Endometrial microvascular endothelial cells (primary cell): Measurements from ENCODE around the gene NMD3. TPM values are rescaled to one million over a fixed set of nuclear protein-coding genes. Genes with fewer than 3 reads are reported as not detected.

Experiments used
- in situ Hi-C: cut with HindIII; loops from 2 replicates; pipeline ENCODE4 v1.10.0; 2017; ENCODE audit warnings: low sequenced_read_pairs, low pct_unique_long_range_greater_than_20kb; ENCODE audit errors: inconsistent ontology term
- total RNA-seq: library from RNA; depleted of rRNA; stranded (reverse); fragments of >200 nt; gene quantifications from one replicate; pipeline ENCODE4 v1.2.3, GENCODE V29; 2015; ENCODE audit errors: inconsistent ontology term

Gene NMD3
- total RNA-seq, 1 donor from 2014 or later = 102 TPM

DNA sequence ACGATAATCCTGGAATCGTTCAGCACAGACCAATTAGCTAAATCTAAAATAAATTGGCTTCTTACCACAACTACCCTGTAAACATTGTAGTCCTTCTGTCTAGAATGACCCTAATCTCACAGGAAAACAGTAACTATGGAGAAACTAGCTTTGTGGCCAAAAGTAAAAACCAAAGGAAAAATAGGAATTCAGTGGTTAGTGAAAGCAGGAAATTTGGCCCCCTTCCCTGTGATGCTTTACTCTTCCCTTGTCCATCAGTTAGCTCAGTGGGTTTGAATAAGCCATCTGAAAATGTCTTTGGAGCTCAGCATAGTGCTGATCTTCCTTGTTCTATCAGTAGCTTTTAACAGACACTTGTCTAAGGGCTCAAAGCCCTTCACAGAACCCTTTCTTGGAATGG is 1.6 kb downstream of the NMD3 start:
- in situ Hi-C loops = no loop called here

DNA sequence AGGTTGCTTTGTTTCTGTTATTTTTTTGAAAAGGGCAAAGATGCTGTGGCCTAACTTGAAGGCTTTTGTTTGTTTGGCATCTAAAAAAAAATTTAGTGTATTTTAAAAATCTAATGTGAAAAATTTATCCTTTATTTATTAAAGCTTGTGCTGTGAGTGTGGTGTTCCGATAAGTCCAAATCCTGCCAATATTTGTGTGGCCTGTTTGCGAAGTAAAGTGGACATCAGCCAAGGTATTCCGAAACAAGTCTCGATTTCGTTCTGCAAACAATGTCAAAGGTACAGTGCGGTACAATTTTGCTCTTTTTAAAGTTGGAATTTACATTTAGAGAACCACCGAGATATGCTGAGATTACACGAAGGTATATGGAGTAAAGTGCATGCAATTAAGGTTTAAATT is 3.7 kb downstream of the NMD3 start:
- in situ Hi-C loops = no loop called here

DNA sequence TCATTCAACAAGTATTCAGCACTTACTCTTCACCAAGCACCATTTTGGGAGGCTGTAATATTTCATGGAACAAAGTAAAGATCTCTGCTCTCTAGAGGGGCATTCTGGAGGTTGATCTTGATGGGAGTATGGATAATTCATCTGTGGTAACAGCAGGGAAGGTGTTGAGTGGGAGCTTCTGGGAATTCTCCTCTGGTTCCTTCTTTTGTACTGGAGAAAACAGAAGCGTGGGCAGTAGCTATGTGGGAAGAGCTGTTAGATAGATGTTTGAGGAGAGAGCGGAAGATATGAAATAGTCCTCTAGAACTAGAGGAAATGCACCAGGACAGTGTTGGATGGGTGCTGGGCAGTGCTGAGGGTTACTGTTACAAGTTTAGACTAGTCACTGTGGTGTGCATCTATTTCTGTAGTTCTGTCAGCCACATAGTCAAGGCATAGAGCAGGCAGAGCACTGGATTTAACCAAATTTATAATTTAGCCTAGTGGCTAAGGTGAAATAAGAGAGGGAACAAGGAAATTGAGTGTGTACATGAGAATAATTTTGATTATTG is 9.6 kb downstream of the NMD3 start:
- in situ Hi-C loops = no loop called here

DNA sequence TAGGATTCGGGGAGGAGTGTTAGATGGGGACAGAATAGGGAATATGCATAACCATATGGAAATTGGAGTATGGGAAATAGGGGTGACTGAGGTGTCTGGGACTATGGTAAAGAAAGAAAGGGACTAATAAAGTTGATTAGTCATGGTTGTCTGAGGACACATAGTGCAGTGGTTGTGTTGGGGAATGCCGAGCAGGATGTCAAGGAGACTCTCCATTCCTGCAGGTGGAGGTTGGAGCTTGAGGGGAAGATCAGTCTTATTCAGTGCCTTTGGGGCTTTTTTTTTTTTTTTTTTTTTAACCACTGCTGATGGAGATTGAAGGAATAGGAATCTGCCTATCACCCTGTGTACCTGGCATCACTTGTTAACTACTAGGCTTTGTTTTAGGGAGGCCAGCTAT is 10.8 kb downstream of the NMD3 start:
- in situ Hi-C loops = no loop called here

DNA sequence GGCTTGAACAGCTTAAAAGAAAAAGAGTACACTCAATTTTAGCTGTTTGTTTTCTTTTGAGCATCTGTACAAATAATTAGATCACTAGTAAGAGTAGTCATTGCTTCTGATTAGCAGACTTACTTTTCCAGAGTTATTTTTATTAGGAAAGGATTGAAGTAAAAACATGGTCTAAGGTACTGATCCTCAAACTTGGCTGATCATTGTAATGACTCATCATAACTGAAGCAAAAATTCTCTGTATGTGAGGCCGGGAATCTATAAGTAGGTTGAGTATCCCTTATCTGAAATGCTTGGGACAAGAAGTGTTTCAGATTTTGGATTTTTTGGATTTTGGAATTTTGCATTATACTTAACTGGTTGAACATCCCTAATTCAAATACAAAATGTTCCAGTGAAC is 12.4 kb downstream of the NMD3 start:
- in situ Hi-C loops = no loop called here

DNA sequence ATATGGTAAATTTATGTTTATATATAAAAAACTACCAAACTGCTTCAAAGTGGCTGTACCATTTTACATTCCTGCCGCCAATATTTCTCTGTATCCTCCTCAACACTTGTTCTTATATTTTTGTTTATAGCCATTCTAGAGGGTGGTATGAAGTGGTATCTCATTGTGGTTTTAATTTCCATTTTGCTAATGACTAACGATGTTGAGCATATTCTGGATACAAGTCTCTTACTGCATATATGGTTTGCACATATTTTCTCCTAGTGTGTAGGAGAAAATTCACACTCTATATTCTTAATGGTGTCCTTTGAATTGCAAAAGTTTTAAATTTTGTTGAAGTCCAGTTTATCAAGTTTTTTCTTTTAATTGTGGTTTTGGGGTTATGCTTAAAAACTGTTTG is 15.1 kb downstream of the NMD3 start:
- in situ Hi-C loops = no loop called here

DNA sequence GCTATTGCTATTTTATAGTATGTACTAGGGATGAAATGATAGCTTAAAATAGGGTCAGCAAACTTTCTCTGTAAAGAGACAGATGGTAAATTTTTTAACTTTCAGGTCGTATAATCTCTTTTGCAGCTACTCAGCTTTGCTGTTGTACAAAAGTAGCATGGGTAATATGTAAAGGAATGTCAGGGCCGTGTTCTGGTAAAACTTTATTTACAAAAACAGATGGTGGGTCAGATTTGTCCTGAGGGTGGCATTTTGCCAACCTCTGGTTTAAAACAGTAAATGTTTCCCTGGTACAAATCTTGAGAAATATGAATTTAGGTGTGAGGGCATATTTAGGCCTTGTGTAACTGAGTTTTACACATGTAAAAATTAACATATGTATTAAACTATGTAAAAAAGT is 18.6 kb downstream of the NMD3 start:
- in situ Hi-C loops = no loop called here

DNA sequence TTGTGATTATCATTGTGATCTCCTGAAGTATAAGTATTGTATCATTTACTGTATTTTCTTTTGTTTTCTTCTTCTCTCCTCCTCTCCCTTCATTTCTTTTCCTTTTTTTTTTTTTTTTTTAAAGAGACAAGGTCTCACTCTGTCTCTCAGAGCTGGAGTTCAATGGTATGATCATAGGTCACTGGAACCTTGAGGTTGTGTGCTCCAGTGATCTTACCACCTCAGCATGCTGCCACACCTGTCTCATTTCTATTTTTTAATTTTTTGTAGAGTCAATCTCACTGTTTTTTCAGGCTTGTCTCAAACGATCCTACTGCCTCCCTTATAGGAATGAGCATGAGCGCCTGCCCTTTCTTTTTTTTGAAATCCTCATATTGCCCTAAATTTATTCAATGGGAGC is 23.4 kb downstream of the NMD3 start:
- in situ Hi-C loops = no loop called here

DNA sequence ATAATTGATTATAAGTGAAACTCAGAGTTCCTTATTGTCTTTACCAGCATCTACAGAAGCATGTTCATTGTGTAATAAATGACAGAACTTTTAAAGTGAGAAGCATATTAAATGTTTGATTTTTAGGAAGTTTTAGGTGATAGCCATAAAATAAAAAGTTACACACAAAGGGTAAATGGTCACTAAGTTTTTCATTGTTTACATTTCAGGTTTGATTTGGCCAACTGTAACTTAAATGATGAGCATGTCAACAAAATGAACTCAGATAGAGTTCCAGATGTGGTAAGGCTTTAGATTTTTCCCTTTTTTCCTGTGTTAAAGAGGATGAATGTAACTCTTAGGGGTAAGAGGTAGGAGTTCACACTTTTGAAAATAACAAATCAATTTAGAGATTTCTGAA is 25.9 kb downstream of the NMD3 start:
- in situ Hi-C loops = no loop called here

DNA sequence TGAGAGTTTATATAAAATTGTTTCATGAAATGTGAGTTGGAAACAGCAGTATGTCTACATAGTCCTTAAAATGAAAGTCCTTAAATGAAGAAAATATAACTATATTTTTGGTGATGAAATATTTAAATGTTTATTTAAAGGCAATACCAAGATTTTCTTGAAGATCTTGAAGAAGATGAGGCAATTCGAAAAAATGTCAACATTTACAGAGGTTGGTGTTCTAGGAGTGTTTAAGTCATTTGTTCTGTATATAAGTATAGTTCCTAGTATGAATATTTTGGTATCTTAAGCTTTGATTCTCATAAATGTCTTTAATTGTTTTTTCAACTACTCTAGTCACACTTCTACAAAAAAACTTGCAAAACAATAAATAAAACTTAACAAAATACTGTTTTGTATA is 29.0 kb downstream of the NMD3 start:
- in situ Hi-C loops = no loop called here

DNA sequence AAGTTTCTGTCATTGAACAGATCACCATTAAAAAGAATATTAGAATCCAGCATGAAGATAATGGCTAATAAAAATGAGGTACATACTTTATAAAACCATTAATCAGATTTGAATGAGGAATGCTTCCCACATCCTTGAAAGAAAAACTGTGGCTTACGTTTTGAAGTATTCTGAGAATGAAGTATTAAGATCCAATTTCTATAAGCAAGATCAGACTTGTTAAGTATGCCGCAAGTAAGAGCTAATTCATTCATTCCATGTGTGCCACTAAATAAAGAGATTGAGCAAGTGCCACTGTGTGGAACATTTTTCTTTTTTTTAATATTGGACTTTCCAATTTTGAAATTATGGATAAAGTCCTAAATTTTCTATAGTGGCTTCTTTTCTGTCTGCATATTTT is 30.6 kb downstream of the NMD3 start:
- in situ Hi-C loops = no loop called here

DNA sequence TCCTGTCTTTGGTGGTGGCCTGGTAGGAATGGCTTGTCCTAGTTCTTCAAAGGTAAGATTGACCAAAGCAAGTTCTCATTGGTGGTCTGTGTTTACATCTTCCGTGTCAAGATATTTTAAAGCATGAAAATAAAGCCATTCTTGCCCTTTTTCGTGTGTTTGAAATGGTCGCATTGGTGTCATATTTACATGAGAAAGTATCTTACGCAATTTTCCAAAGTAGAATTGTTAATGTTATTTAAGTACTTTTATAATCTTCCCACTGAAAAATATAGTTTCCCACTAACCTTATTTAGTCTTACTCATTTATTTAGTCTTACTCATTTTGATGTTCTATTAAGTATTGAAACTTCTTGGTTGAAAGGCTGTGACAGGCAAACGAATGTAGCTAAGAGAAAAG is 31.0 kb downstream of the NMD3 start:
- in situ Hi-C loops = no loop called here

DNA sequence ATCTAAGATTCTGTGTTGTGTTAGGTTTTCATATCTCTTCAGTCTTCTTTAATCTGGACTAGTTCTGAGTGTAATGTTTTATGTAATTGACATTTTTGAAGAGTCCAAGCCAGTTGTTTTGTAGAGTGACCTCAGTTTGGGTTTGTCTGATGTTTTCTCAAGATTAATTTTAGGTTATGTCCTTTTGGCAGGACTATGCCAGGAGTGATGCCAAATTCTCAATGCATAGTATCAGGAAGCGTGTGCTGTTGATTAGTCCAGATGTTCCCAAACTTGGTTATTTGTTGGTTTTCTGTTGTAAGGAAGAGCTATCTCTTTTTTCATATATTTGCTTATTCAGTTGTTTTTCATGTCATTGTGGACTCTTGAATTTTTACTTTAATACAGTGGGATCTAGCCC is 32.6 kb downstream of the NMD3 start:
- in situ Hi-C loops = no loop called here

DNA sequence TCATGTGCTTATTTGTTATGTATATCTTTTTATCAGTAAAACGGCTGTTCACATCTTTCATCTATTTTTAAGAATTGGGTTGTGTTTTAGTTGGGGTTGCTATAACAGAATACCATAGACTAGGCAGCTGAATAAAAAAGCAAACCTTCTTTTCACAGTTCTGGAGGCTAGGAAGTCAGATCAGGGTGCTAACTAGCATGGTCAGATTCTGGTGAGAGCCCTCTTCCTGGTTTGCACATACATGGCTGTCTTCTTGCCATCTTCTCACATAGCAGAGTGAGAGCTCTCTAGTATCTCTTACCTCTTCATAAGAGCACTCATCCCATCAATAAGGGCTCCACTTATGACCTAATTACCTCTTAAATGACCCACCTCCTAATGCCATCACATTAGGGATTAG is 33.8 kb downstream of the NMD3 start:
- in situ Hi-C loops = no loop called here

DNA sequence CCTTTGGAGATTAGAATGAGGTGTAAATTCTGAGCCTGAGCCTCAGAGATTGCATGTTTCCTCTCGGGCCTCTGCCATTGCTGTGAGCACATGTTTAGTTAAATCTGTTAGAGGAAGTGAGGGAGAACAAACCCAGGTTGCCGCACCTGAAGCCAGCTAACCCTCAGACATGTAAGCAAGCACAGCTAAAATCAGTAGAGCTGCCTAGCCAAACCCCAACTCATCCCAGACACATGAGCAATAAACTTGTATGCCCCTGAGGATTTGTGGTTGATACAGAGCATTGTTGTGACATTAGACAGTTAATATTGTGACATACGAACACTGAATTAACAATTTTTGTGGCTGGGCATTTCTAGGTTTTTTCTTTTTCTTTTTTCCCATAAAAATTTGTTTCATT is 41.9 kb downstream of the NMD3 start:
- in situ Hi-C loops = no loop called here

DNA sequence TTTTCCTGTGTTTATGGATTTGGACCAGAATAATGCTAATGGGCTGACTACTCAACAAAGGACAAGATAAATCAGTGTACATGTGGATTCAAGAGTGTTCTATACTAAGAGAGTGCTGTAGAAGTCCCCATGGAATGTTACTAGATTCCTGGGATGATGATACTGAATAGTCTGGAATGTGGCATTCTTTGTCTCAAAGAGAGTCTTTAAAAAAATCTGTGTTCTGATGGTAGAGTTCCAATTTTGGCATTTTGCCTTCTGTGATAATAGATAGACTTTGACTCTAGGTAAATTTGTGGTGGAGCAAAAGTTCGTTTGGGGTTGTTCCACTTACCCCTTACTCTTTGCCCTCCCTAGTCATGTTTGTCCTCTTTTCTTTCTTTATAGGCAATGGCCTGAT is 43.7 kb downstream of the NMD3 start:
- in situ Hi-C loops = no loop called here

DNA sequence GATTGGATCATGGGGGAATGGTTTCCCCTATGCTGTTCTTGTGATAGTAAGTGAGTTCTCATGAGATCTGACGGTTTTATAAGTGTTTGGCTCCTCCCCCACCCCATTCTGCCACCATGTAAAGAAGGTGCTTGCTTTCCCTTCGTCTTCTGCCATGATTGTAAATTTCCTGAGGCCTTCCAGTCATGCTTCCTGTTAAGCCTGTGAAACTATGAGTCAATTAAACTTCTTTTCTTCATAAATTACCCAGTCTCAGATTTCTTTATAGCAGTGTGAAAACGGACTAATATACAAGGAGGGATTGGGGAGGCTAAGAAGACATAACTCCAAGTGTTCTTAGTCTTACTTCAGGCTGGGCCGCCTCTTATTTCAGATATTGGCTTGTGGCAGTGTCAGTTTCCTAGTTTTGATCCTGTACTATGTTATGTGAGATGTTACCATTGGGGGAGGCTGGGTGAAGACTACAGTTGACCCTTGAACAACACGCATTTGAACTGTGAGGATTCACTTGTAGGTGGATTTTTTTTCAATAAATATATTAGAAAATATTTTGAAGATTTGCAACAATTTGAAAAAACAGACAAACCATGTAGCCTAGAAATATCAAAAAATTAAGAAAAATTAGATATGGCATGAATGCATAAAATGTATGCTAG is 44.9 kb downstream of the NMD3 start:
- in situ Hi-C loops = no loop called here

DNA sequence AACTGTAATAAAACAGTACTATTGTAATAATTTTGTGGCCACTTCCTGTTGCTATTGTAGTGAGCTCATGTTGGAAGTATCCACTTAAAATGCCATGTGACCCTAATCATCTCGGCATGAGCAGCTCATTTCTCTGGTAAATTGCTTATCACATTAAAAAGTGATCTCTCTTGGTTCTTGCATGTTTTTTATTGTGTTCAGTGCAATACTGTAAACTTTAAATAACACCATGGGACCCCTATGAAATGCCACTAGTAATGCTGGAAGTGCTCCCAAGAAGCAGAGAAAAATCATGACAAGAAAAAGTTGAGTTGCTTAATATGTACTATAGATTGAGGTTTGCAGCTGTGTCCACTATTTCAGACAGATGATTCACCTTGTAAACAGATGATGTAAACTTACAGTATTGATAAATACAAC is 45.6 kb downstream of the NMD3 start:
- in situ Hi-C loops = no loop called here

DNA sequence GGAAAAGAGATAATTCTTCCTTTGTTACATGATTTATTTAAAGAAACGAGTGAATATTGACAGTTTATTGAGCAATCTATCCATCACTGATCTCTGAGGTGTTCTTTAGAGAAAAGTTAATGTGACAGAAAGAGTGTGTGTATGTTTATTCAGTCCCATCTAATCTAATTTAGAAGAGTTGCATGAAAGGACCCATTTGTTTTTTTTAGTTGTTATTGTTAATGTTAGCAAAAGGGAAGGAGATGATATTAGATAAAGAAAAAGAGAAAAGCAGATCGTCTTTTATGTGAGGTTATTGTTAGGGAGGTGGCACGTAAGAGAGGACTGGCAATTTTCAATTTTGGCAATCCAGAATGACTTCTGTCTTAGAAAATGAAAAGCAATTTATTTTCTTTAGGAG is 46.5 kb downstream of the NMD3 start:
- in situ Hi-C loops = no loop called here

DNA sequence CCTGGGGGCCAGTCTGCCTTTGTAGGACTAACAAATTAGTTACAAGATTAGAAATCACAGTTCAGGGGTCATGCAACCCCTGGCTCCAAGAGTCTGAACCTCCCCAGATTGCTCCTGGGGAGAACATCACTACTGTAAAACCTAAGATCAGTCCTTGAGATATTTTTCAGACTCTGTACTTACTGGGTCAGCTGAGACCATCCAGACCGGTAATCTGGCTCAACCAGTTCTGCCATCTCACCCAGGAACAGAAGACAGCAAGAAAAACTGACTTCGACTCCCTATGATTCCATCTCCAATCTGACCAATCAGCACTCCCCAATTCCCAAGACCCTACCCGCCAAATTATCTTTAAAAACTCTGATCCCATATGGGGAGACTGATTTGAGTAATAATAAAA is 47.5 kb downstream of the NMD3 start:
- in situ Hi-C loops = no loop called here

DNA sequence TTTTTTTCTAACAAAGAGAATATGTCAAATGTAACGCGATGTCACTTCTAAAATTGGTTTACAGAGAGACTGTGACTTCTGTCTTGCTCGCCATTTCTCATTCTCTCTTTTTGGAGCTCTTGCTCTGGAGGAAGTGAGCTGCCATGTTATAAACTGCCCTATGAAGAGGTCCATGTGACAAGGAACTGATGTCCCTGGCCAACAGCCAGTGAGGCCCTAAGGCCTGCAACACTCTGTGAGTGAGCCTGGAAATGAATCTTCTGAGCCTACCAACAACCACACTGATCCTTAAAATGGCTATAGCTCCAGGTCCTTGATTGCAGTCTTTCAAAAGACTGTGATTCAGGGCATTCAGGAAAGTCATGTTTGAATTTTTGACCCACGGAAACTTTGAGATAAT is 49.9 kb downstream of the NMD3 start:
- in situ Hi-C loops = no loop called here
